GM18511 (cell line): ENCODE data around the gene RING1.

Experiments used
- ATAC-seq: cut with Tn5 transposase; IDR thresholded peaks from one replicate; pipeline ENCODE4 v1.9.1; 2021; ENCODE audit warnings: mild to moderate bottlenecking, moderate library complexity; ENCODE audit not compliant: unreplicated experiment

Gene RING1

GRCh38 chr6:33171880-33172687 is 36.2 kb upstream of the RING1 start:
- ATAC-seq, result no peak

GRCh38 chr6:33172688-33173534 is 35.4 kb upstream of the RING1 start:
- no peak for ATAC-seq

GRCh38 chr6:33173535-33174180 is 34.6 kb upstream of the RING1 start:
- no peak for ATAC-seq

- ATAC-seq, result no peak
These were observed 33.5 kb upstream of the RING1 start for GRCh38 chr6:33174784-33175183.

- ATAC-seq, result no peak
These were observed 32.7 kb upstream of the RING1 start for GRCh38 chr6:33175436-33176069.

- no peak for ATAC-seq
These were observed 31.4 kb upstream of the RING1 start for GRCh38 chr6:33176906-33177305.

- ATAC-seq, result no peak
These were observed 30.5 kb upstream of the RING1 start for GRCh38 chr6:33177552-33178446.

- ATAC-seq, result no peak
These were observed 29.4 kb upstream of the RING1 start for GRCh38 chr6:33178755-33179475.

GRCh38 chr6:33181141-33181540 is 27.2 kb upstream of the RING1 start:
- ATAC-seq, result no peak

GRCh38 chr6:33183071-33183683 is 25.1 kb upstream of the RING1 start:
- no peak for ATAC-seq

GRCh38 chr6:33185190-33185589 is 23.1 kb upstream of the RING1 start:
- ATAC-seq, result no peak

GRCh38 chr6:33185654-33186187 is 22.6 kb upstream of the RING1 start:
- ATAC-seq, result no peak

- ATAC-seq, result no peak
These were observed 20.5 kb upstream of the RING1 start for GRCh38 chr6:33187809-33188208.

- no peak for ATAC-seq
These were observed 19.1 kb upstream of the RING1 start for GRCh38 chr6:33189164-33189563.

- ATAC-seq, result no peak
These were observed 18.5 kb upstream of the RING1 start for GRCh38 chr6:33189625-33190448.

- ATAC-seq, result no peak
These were observed 17.7 kb upstream of the RING1 start for GRCh38 chr6:33190504-33191107.

GRCh38 chr6:33191383-33192104 is 16.8 kb upstream of the RING1 start:
- ATAC-seq, result no peak
